Measurements from ENCODE around the gene OVCH2.
A peak's percentile ranks its signal among the peaks of the same experiment; 100 is the strongest.

GRCh38 chr11:7688238-7688826, 17.9 kb downstream of the OVCH2 start:
- peak; percentile 56 to 79 (median 62) for TF ChIP-seq CTCF (IDR thresholded peaks at IDR 0.05)
- no peak for TF ChIP-seq POLR2AphosphoS5 (IDR thresholded peaks at IDR 0.05)
- TF ChIP-seq POLR2A (IDR thresholded peaks at IDR 0.05; ENCODE audit: low read depth), result no peak
- TF ChIP-seq EP300 (IDR thresholded peaks at IDR 0.05), result no peak

Data from esophagus muscularis mucosa (tissue), 4 donors.